ENCODE results near the gene NPAS3.

NPAS3 gene

GRCh38 chr14:32938719-32939253 lies at the start of gene NPAS3:
Gene NPAS3 (plus strand): TSS chr14:32938879.
- no peak for DNase-seq (ENCODE audit: low read depth)

GRCh38 chr14:32896979-32897697 lies 41.5 kb upstream of the NPAS3 start:
- no peak for DNase-seq (ENCODE audit: low read depth)

GRCh38 chr14:32897698-32898064 lies 41.0 kb upstream of the NPAS3 start:
- no peak for DNase-seq (ENCODE audit: low read depth)

GRCh38 chr14:32898876-32899275 lies 39.8 kb upstream of the NPAS3 start:
- no peak for DNase-seq (ENCODE audit: low read depth)

GRCh38 chr14:32900547-32900946 lies 38.1 kb upstream of the NPAS3 start:
- no peak for DNase-seq (ENCODE audit: low read depth)

- DNase-seq (ENCODE audit: low read depth): no peak
Observed at GRCh38 chr14:32905013-32905412, 33.7 kb upstream of the NPAS3 start.

GRCh38 chr14:32906672-32907071 lies 32.0 kb upstream of the NPAS3 start:
- no peak for DNase-seq (ENCODE audit: low read depth)

GRCh38 chr14:32908196-32909084 lies 30.2 kb upstream of the NPAS3 start:
- DNase-seq (ENCODE audit: low read depth): no peak

GRCh38 chr14:32913725-32914124 lies 25.0 kb upstream of the NPAS3 start:
- no peak for DNase-seq (ENCODE audit: low read depth)

GRCh38 chr14:32914391-32914790 lies 24.3 kb upstream of the NPAS3 start:
- DNase-seq (ENCODE audit: low read depth): no peak

- DNase-seq (ENCODE audit: low read depth): no peak
Observed at GRCh38 chr14:32920696-32921276, 17.9 kb upstream of the NPAS3 start.

GRCh38 chr14:32925439-32925838 lies 13.2 kb upstream of the NPAS3 start:
- DNase-seq (ENCODE audit: low read depth): no peak

GRCh38 chr14:32932302-32932913 lies 6.3 kb upstream of the NPAS3 start:
- DNase-seq (ENCODE audit: low read depth): no peak

GRCh38 chr14:32932914-32933628 lies 5.6 kb upstream of the NPAS3 start:
- no peak for DNase-seq (ENCODE audit: low read depth)

GRCh38 chr14:32933629-32934072 lies 5.0 kb upstream of the NPAS3 start:
- no peak for DNase-seq (ENCODE audit: low read depth)

GRCh38 chr14:32934073-32934880 lies 4.4 kb upstream of the NPAS3 start:
- no peak for DNase-seq (ENCODE audit: low read depth)

- DNase-seq (ENCODE audit: low read depth): no peak
Observed at GRCh38 chr14:32934881-32935633, 3.6 kb upstream of the NPAS3 start.

GRCh38 chr14:32939254-32940065 lies 781 bp downstream of the NPAS3 start:
- DNase-seq (ENCODE audit: low read depth): no peak

- no peak for DNase-seq (ENCODE audit: low read depth)
Observed at GRCh38 chr14:32940066-32940651, 1.5 kb downstream of the NPAS3 start.
